HG03575 (cell line): ENCODE measurements around the gene GPR78.

Source experiments
- ATAC-seq: cut with Tn5 transposase; IDR thresholded peaks from one replicate; pipeline ENCODE4 v1.9.1; 2021; ENCODE audit not compliant: unreplicated experiment, insufficient number of reproducible peaks, low FRiP score; ENCODE audit errors: extremely low read depth

Gene GPR78

GRCh38 chr4:8593264-8594096, 13.3 kb downstream of the GPR78 start:
- no peak for ATAC-seq

GRCh38 chr4:8594097-8595038, 14.2 kb downstream of the GPR78 start:
- no peak for ATAC-seq

DNA sequence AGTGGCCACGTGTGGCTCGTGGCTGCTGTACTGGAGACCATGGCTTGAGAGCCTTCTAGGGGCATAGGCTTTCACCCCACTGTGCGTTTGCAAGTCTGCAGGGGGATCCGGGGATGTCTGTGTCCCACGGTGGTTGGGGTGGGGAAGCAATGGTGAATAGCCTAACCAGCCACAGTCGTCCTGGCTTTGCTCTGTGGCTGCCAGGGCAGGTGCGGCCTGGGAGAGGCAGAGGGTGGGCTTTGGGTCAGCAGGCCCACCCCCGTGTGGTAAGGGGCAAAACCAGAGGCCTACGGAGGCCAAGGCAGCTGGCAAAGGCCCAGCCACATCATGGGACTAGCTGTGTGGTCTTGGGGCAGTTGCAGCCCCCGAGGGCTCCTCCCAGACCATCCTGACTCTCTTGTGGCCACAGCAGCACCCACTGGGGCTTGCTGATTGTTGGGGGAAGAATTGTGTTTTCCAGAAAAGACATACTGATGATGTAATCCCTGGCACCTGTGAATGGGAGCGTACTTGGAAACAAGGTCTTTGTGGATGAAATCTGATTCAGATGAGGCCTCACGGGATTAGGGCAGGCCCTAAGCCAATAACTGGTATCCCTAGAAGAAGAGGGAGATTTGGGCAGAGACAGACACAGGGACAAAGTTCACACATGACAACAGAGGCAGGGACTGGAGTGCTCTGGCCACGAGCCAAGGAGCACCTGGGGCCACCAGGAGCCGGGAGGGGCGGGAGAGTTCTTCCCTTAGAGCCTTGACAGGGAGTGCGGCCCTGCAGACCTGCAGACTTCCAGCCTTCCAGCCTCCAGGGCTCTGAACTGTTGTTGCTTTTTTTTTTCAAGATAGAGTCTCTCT, 15.3 kb downstream of the GPR78 start:
- ATAC-seq: no peak

DNA sequence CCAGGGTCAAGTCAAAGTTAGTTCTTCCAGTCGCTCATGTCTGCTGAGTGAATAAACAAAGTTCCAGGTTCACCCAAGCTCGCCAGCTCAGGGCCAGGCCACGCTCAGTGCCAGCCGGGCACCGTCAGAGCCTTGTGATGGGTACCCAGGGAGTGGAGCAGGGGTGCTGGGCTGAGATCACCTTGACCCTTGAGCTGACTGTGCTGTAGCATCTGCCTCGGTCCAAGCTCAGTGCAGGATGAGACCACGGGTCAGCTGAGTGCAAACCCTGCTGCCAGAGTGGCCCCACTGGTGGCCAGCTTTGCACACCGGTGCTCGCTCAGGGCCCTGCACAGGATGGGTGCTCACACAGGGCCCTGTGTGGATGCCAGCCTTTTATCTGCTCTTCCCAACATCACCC, 16.7 kb downstream of the GPR78 start:
- no peak for ATAC-seq

GRCh38 chr4:8597319-8597718, 17.1 kb downstream of the GPR78 start:
- ATAC-seq: no peak

DNA sequence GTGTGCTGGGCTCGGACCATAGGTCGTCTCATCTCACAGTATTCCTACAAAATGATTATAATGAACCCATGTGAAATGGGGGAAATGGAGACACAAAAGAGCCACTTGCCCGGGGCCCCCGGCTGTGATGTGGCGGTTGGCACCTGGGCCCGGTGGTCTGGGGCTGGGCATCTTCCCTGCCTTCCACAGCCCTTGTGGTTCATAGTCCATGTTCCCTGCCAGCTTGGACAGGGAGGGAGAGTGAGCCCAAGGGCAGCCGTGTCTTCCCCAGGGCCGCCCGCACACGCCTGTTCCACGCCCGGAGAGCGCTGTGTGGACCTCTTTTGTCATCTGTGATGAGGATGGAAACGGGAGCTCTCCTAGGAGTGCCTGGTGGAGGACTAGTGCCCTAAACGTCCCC, 17.6 kb downstream of the GPR78 start:
- no peak for ATAC-seq

DNA sequence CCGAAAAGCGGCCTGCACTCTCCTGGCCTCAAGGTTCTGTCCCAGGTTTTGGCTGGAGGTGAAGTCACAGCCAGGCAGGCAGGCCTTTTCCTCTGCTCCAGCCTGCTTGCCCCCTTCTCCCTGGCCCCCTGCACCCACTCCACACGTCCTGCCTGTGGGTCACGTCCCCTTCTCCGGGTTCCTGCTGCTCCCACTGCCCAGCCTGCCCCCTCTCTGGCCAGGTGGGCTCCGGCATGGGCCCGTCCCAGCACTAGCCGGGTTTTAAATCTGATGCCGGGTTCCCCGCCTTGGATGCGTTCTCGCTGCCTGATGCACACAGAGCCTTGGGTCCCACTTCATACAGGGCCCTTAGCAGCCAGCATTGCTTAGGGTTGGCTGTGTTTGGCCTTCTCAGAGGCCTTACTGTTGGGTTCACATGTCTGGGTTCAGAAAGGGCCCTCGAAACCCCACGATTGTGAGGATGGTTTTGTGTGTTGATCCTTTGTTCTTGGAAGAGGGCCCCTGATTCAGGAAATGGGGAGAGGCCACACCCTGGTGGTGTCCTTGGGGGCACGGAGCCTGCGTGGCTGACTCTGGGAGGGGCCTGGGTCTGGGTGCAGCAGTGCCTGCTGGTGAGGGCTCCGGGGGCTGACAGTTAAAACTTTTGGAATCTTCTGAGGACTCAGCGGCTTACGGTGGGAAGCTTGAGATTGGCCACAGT, 18.3 kb downstream of the GPR78 start:
- ATAC-seq: no peak

DNA sequence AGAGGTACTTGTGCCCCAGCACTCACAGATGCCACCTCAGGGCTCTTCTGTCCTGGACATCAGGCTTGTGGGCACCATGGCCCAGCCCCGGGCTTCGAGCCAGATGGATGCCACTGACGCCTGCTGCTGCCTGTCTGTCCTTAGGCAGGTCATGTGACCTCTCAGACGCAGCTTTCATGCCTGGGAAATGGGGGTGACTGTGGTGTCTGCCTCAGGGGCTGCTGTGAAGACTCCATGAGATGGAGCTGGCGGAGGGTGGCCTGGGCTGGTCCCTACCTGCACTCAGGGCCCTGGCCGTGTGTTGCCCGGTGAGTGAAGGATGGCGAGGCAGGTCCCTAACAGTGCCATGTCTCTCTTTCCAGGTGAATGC, 18.9 kb downstream of the GPR78 start:
- no peak for ATAC-seq

DNA sequence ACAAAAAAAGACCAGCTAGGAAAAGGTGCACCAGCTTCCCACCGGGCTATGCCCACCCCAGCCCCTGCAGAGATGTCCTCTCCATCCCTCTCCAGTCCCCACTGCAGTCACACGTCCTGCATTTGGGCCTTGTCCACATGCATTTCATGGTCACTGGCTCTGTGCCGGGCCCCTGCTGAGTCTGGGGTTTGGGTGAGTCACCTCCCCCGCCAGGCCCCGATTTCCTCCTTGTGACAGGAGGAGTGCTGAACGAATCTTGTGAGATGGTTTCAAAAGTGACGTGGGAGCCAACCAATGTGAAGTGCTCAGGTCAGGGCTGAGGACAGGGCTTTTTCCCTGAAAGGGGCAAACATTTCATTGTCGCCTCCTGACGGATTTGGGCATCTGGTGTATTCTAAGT, 19.5 kb downstream of the GPR78 start:
- no peak for ATAC-seq

DNA sequence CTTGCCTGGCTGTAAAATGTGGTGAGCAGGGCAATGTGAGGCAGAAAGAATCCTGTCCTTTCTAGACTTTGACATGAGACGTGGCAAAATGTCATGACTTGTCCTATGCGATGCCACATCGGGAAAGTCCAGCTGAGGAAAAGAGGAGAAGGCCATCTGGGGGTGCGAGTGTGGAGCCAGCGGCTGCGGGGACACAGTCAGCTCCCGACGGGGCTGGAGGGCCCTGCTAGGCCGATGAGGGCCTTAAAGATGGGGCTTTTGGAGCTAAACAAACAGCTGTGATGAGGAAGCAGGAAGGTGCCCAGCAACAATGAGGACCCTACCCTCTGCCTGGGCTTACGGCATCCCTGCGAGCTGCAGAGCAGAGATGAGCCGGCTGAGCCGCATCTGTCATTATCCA, 20.1 kb downstream of the GPR78 start:
- ATAC-seq: no peak

DNA sequence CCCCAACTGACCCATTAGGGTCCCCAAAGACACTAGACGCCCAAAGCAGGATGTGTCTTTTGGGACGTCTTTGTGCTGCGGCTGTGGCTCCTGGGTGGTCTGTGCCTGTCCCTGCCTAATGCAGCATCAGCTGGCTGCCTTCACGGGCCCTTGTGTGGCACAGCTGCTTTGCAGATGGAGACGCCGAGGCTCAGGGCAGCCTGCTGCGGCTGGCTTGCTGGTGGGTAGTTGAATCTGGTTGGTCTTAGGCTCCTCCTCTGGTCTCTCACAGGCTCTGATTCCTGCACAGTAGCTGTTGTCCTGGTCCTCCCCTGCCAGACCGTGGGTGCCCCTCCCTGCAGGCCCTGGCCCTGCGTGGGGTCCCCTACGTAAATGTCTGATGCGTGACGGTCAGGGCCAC, 20.5 kb downstream of the GPR78 start:
- ATAC-seq: no peak

DNA sequence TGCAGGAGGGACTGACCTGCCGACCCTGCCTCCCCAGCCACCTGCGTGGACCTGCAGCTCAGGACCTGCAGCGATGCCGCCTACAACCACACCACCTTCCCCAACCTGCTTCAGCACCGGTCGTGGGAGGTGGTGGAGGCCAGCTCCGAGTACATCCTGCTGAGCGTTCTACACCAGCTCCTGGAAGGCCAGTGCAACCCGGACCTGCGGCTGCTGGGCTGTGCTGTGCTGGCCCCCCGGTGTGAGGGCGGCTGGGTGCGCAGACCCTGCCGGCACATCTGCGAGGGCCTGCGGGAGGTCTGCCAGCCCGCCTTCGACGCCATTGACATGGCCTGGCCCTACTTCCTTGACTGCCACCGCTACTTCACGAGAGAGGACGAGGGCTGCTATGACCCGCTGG, 20.9 kb downstream of the GPR78 start:
- ATAC-seq: no peak

- no peak for ATAC-seq
These were observed 21.4 kb downstream of the GPR78 start for GRCh38 chr4:8601556-8601955.

DNA sequence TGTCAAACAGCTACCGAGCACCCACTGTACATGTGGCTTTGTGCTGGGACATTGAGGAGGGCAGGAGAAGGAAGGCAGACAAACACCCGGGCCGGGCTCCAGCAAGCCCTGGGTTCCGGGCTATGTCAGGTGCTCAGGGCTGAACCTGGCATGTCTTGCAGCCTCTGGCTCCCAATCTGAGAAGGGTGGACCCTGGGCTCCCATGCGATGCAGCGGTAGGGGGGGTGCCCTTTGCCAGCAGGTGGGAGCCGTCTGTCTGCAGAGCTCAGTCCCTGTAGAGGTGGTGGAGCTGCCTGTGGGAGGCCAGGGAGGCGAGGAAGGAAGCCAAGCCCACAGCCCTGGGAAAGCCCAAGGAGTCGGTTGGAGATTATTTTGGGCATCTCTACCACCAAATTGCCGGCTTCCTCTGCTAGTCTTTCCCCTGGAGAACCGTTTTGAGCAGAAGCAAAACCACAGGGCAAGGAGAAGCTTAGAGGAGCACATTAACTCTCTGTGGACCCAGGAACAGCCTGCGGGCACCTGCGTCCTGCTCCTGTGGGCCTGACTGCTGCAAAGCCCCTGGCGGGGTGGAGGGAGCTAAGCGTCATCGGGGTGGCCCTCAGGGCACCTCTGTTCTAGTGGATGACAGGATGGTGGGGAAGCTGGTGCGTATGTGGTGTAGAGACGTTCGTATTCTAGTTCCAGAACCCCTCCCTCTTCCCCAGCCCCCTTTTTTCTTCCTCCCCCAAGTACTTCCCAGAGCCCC, 22.7 kb downstream of the GPR78 start:
- ATAC-seq: no peak

GRCh38 chr4:8603931-8604330, 23.7 kb downstream of the GPR78 start:
- ATAC-seq: no peak

GRCh38 chr4:8605289-8605688, 25.1 kb downstream of the GPR78 start:
- ATAC-seq: no peak

DNA sequence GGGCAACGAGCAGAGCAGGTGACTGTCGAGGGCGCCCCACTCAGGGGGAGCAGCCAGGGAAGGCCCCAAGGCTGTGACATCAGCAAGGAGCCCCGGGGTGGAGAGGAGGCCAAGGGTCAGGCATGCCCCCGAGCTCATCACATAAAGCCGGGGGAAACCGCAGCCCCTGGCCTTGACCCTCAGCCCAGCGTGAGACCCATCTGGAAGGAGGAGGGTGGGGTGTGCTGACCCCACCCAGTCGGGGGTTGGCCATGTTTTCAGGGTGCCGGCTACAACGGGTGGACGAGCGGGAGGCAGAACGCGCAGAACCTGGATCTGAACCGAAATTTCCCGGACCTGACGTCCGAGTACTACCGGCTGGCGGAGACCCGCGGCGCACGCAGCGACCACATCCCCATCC, 26.3 kb downstream of the GPR78 start:
- no peak for ATAC-seq

GRCh38 chr4:8606966-8607365, 26.8 kb downstream of the GPR78 start:
- ATAC-seq: no peak
